SU-DHL-6 (cell line): ENCODE data around the gene RNF4.

Source experiments
- H2AFZ ChIP-seq: fragments of 200-600 bp; sonication (generic); 2 replicates; pipeline ENCODE4 v1.6.1; 2014; ENCODE audit warnings: low read depth, mild to moderate bottlenecking, moderate library complexity, mixed read lengths, antibody characterized with exemption, low read length; ENCODE audit not compliant: severe bottlenecking
- H3F3A ChIP-seq: fragments of 200-600 bp; shearing (Covaris generic); 2 replicates; pipeline ENCODE4 v1.6.0; 2016; ENCODE audit warnings: antibody characterized with exemption, mild to moderate bottlenecking; ENCODE audit not compliant: insufficient read depth
- H3K27ac ChIP-seq: fragments of 200-600 bp; sonication (generic); 2 replicates; pipeline ENCODE4 v1.5.1; 2016; ENCODE audit warnings: low read depth, mild to moderate bottlenecking, low read length, moderate library complexity, mixed read lengths
- H3K27me3 ChIP-seq: fragments of 200-600 bp; sonication (generic), shearing (Covaris generic); 2 replicates; pipeline ENCODE4 v1.6.0; 2014; ENCODE audit warnings: mild to moderate bottlenecking, low read length
- H3K36me3 ChIP-seq: fragments of 200-600 bp; sonication (generic); 2 replicates; pipeline ENCODE4 v1.6.1; 2014; ENCODE audit warnings: mild to moderate bottlenecking, low read length, mixed read lengths
- H3K4me2 ChIP-seq: fragments of 300-600, 200-600 bp; shearing (Covaris generic), sonication (generic); 2 replicates; pipeline ENCODE4 v1.6.0; 2014; ENCODE audit warnings: low read length, low read depth, mild to moderate bottlenecking; ENCODE audit not compliant: poor library complexity, severe bottlenecking
- H3K4me3 ChIP-seq: fragments of 200-600 bp; sonication (generic); 2 replicates; pipeline ENCODE4 v1.5.1; 2014; ENCODE audit warnings: antibody characterized with exemption, low read length, mild to moderate bottlenecking, mixed read lengths; ENCODE audit not compliant: insufficient read depth, poor library complexity, severe bottlenecking
- H3K79me2 ChIP-seq: fragments of 200-600 bp; sonication (generic); 2 replicates; pipeline ENCODE4 v1.6.1; 2014; ENCODE audit warnings: mild to moderate bottlenecking, low read length, moderate library complexity; ENCODE audit not compliant: insufficient read depth
- H3K9ac ChIP-seq: fragments of 200-600 bp; sonication (generic); 2 replicates; pipeline ENCODE4 v1.7.0; 2014; ENCODE audit warnings: mild to moderate bottlenecking, low read length
- H3K9me2 ChIP-seq: fragments of 200-600 bp; sonication (generic); replicated peaks from 2 replicates; pipeline ENCODE4 v1.6.1; 2014; ENCODE audit warnings: low read length; ENCODE audit not compliant: insufficient read depth
- H3K9me3 ChIP-seq: fragments of 200-600 bp; sonication (generic); 2 replicates; pipeline ENCODE4 v1.6.1; 2014; ENCODE audit warnings: low read length, mixed read lengths; ENCODE audit not compliant: insufficient read depth
- H4K20me1 ChIP-seq: fragments of 200-600 bp; sonication (generic); 2 replicates; pipeline ENCODE4 v1.6.1; 2014; ENCODE audit warnings: low read depth, mild to moderate bottlenecking, antibody characterized with exemption, low read length, moderate library complexity, mixed read lengths
- EZH2phosphoT487 ChIP-seq: fragments of 200-600 bp; sonication (generic), shearing (Covaris generic); conservative IDR thresholded peaks from 2 replicates; pipeline ENCODE4 v1.6.1; 2018; ENCODE audit warnings: mild to moderate bottlenecking, antibody characterized with exemption, low read length, moderate library complexity, mixed read lengths
- TF ChIP-seq, protein P1 (sequence below): fragments of 200-600 bp; sonication (generic); IDR thresholded peaks from one replicate; pipeline ENCODE4 v1.5.1; 2017; ENCODE audit warnings: antibody characterized with exemption, mild to moderate bottlenecking, low read length, moderate library complexity; ENCODE audit not compliant: insufficient read depth, poor library complexity, severe bottlenecking

RNF4 gene

DNA sequence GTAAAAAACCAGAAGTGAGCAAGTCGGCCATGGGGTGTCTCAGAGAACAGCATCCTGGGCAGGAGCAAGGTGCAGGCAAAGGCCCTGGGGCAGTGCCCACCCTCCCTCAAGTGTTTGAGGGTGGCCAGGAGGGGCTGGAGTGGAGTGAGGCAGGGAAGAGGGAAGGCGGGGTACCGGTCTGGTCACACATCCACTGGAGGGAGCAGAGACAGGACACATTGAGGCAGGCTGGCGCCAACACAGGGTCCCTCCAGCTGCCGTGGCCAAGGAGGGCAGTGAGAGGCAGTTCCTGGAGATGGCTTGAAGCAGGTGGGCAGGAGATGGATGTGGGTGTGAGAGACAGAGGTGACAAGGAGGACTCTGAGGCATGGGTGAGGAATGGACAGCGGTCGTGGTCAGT is 20.3 kb upstream of the RNF4 start:
- no peak overlapping the region for H3K4me2 ChIP-seq
- no peak overlapping the region for H3K9ac ChIP-seq
- H3K27me3 ChIP-seq = no peaks in the 10 kb centered on the region
- TF ChIP-seq, protein P1, sequence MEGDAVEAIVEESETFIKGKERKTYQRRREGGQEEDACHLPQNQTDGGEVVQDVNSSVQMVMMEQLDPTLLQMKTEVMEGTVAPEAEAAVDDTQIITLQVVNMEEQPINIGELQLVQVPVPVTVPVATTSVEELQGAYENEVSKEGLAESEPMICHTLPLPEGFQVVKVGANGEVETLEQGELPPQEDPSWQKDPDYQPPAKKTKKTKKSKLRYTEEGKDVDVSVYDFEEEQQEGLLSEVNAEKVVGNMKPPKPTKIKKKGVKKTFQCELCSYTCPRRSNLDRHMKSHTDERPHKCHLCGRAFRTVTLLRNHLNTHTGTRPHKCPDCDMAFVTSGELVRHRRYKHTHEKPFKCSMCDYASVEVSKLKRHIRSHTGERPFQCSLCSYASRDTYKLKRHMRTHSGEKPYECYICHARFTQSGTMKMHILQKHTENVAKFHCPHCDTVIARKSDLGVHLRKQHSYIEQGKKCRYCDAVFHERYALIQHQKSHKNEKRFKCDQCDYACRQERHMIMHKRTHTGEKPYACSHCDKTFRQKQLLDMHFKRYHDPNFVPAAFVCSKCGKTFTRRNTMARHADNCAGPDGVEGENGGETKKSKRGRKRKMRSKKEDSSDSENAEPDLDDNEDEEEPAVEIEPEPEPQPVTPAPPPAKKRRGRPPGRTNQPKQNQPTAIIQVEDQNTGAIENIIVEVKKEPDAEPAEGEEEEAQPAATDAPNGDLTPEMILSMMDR = no peak
- TF ChIP-seq EZH2phosphoT487 = no peak
- H3K9me3 ChIP-seq = no peaks in the 10 kb centered on the region
- H2AFZ ChIP-seq = no peak overlapping the region
- H3K36me3 ChIP-seq = no peaks in the 10 kb centered on the region
- no peaks in the 10 kb centered on the region for H3K9me2 ChIP-seq
- H3K27ac ChIP-seq = no peak overlapping the region
- no peaks in the 10 kb centered on the region for H3F3A ChIP-seq
- H4K20me1 ChIP-seq = no peaks in the 10 kb centered on the region
- no peaks in the 10 kb centered on the region for H3K79me2 ChIP-seq
- no peak overlapping the region for H3K4me3 ChIP-seq

- TF ChIP-seq, protein P1 = no peak
- TF ChIP-seq EZH2phosphoT487 = no peak
- Histone ChIP-seq H4K20me1 (no peaks in the 10 kb centered on the region), H3K4me3 (no peak overlapping the region), H3F3A (no peaks in the 10 kb centered on the region), H3K27me3 (no peaks in the 10 kb centered on the region), H3K9ac (no peak overlapping the region), H3K9me2 (no peaks in the 10 kb centered on the region), H3K36me3 (no peaks in the 10 kb centered on the region), H2AFZ (no peak overlapping the region), H3K79me2 (no peaks in the 10 kb centered on the region), H3K9me3 (no peaks in the 10 kb centered on the region), H3K27ac (no peak overlapping the region), H3K4me2 (no peak overlapping the region)
These were observed 19.9 kb upstream of the RNF4 start for GRCh38 chr4:2449051-2449450.

DNA sequence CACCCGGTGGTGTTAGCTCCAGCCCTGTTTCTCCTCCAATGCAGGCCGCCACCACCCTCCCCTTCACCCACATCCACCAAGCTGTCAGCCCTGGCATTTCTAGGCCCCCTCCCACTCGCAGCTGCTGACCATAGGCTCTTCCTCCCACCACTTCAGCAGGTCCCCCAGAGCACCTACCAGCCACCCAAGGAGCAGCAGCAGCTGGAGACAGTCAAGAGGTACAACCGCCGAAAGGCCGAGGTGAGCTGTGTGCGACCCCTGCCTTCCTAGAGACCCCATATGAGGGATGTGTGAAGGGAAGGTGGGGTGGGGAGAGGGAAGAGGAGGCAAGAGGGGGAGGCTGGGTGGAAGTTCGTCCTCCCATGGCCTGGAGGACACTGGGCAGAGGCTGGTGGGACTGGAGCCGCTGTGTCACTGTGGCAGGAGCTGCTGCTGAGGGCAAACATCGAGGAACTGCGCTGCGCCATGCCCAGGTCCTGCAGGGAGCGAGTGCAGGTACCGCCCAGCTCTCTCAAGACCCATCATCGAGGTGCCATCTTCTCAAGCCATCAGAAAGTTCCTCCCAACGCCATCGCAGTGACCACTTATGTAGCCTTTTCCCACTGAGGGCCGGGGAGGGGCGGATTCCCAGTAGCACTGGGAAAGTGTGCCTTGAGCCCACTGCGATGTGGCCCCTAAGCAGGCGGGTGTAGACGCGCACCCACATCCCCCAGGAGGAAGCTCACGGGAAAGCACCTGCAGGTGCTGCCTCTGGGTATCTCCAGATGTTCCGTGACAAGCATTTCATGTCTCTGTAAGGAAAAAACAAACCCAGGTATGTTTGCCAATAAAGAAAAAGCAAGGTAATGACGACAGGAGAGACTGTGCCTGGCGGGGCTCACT is 19.2 kb upstream of the RNF4 start:
- Histone ChIP-seq H3K4me2 (no peak overlapping the region), H3K4me3 (no peak overlapping the region), H2AFZ (no peak overlapping the region), H3K27ac (no peak overlapping the region), H3K27me3 (no peaks in the 10 kb centered on the region), H3F3A (no peaks in the 10 kb centered on the region), H3K9ac (no peak overlapping the region), H3K79me2 (no peaks in the 10 kb centered on the region), H3K9me2 (no peaks in the 10 kb centered on the region), H4K20me1 (no peaks in the 10 kb centered on the region), H3K9me3 (no peaks in the 10 kb centered on the region), H3K36me3 (no peaks in the 10 kb centered on the region)
- TF ChIP-seq, protein P1 = no peak
- TF ChIP-seq EZH2phosphoT487 = no peak
